Stimulated activated CD4-positive, alpha-beta T cell treated with anti-CD3 and anti-CD28 coated beads, TNF-alpha, amount 100 ng/mL, for 4 hours (primary cell): ENCODE data around the gene ERGIC2.
"Not testable (repeated sequence)": the region's sequence is repeated elsewhere in the genome, so short reads cannot be mapped to it uniquely, and the experiment has no call there.

Experiments
- DNase-seq, 3 experiments: peaks; one replicate each; pipeline ENCODE4 v3.0.0-alpha.2; 2020; ENCODE audit warnings: low read depth in 3 of 3

Gene ERGIC2

GRCh38 chr12:29299633-29300032 lies 81.3 kb downstream of the ERGIC2 start:
- DNase-seq = no peak

GRCh38 chr12:29291226-29291625 lies 89.7 kb downstream of the ERGIC2 start:
- no peak for DNase-seq

GRCh38 chr12:29290475-29290874 lies 90.5 kb downstream of the ERGIC2 start:
- not testable (repeated sequence) for DNase-seq

- no peak for DNase-seq
Observed at GRCh38 chr12:29288031-29288430, 92.9 kb downstream of the ERGIC2 start.

- DNase-seq = no peak
Observed at GRCh38 chr12:29287622-29288021, 93.3 kb downstream of the ERGIC2 start.
